ENCODE measurements around the gene MPPE1.
"Not testable (repeated sequence)": the region's sequence is repeated elsewhere in the genome, so short reads cannot be mapped to it uniquely, and the experiment has no call there.

The MPPE1 gene

GRCh38 chr18:11857177-11857887 is 50.8 kb downstream of the MPPE1 start:
- DNase-seq (ENCODE audit: low read depth) = peak; percentile 99

DNA sequence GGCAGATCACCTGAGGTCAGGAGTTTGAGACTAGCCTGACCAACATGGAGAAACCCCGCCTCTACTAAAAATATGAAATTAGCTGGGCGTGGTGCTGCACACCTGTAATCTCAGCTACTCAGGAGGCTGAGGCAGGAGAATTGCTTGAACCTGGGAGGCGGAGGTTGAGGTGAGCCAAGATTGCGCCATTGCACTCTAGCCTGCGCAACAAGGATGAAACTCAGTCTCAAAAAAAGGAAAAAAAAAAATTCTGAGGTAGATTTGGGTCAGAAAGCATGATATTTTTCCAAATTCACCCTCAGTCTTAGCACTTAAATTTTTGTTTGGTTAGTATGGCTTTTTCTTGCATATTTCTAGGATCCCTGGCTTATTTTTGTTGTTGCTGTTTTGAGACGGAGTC is 53.6 kb downstream of the MPPE1 start:
- not testable (repeated sequence) for DNase-seq (ENCODE audit: low read depth)

- peak; percentile 16 for DNase-seq (ENCODE audit: low read depth)
Observed at GRCh38 chr18:11851806-11852337, 56.2 kb downstream of the MPPE1 start.

DNA sequence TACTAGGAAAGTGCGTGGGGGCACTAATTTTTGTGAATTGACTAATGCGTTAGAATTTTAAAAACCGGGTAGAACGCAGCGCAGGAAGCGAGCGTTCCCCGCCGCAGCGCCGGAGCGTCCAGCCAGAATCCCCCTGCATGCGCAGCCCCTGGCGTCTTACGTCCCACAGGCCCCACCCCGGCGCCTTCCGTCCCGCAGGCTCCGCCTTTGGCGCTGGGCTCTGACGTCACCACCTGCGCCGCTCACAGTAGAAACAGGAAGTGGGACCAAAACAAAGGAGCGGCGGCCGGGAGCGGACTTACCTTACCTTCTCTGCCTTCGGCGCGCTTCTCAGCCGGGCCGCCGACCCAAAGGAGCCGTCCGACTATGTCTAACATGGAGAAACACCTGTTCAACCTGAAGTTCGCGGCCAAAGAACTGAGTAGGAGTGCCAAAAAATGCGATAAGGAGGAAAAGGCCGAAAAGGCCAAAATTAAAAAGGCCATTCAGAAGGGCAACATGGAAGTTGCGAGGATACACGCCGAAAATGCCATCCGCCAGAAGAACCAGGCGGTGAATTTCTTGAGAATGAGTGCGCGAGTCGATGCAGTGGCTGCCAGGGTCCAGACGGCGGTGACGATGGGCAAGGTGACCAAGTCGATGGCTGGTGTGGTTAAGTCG is 56.8 kb downstream of the MPPE1 start, which contains the start of gene CHMP1B:
Gene CHMP1B, plus strand, starts transcription at position 268 of the 660 bp plus-strand sequence. Its CDS starts 99 bp downstream, at position 367.
- DNase-seq (ENCODE audit: low read depth) = peak; percentile 94

DNA sequence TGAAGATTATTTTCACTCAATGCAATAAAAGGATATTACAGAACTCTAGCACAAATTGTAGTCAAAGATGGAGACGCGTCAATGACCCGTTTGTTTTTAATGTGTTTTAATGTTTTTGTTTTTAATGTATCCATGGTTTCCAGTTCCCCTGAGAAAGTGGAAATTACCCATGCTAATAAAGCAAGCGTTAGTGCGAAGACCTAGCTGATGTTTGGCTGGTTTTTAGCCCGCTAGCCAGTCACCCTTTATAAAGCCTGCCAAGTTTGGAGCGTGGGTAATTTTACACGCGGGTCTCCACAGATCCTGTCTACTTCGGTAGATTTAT is 57.3 kb downstream of the MPPE1 start:
- DNase-seq (ENCODE audit: low read depth) = peak; percentile 81

DNA sequence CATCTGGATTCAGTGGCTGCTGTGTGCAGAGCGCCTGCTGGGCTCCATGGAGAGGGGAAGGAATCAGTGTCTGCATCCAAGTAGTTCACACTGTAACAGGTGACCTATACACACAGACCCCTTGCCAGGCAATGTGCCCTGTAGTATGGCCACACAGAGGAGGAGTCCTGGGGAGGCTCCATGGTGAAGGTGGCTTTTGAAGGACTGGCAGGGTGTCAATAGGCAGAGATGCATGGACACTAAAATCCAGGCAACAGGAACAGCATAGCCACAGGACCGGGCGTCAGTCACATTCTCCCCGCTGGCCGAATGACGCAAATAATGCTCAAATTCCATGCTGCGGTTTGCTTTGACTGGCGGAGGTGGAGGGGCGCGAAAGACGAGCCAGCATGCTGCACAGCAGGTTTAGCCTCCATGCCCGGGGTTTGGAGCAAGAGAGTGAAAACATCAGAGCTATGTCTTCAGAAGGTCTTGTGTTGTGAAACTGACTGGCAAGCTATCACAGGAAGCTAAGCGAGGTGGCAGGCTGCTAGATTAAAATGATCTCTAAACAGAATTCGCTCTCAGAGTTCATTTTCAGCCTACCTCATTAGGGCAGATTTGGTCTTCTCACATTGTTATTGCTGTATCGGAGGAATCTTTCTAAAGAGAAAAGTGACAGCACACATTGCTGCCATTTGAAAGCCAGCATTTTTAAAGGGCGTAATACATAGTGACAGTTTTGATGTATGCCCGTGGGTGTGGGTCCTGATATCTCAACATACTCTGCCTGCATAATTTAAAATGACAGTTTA is 58.1 kb downstream of the MPPE1 start:
- peak; percentile 84 for DNase-seq (ENCODE audit: low read depth)

- no peak for DNase-seq (ENCODE audit: low read depth)
Observed at GRCh38 chr18:11849279-11849678, 58.8 kb downstream of the MPPE1 start.

DNA sequence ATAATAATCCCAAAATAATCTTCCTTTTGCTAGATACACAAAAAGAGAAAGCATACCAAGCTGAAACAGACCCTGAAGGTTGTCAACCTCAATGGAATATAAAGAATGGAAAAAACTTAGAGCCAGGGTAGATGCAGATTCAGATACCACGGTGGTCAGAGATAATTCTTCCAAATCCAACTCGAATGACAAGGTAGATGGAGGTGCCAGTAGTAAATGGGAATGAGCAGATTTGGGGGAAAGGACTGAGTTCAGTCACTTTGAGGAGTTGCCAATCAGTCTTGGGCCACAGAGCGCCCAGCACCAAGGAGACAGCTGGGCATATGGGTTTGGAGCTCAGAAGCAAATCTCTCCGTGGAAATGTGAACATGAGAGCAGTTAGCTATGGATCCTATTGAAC is 60.3 kb downstream of the MPPE1 start:
- DNase-seq (ENCODE audit: low read depth) = no peak

DNA sequence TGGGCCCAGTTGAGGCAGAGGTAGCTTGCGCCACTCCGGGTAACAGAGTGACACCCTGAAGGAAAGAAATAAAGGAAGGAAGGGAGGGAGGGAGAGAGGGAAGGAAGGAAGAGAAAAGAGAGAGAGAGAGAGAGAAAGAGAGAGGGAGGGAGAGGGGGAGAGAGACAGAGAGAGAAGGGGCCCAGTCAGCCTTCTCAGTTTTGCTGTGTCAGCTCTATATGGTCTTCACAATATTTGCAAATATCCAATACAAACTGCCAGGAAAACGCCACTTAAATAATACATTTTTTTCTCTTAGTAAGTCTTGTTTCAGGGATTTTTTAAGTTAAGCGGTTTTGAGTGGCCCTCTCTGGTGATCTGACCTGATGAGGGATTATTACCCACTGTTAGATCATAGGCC is 62.5 kb downstream of the MPPE1 start:
- DNase-seq (ENCODE audit: low read depth) = no peak

DNA sequence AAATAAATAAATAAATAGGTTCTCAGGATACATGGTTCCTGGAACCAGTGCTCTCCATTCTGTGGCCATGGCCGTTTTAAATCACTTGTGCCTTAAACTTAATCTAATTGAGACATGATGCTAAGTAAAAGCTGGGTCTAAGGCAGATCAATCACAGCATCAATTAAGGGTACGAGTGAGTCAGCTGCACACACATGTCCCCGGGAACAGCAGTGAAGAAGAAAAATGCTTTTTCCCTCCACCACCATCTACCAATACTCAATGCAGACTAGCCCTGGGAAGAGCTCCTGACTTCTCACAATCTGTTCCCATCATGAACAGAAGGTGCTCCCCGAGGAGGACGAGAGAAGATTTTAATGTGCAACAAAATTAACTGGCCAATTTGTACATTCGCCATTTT is 63.7 kb downstream of the MPPE1 start:
- no peak for DNase-seq (ENCODE audit: low read depth)

DNA sequence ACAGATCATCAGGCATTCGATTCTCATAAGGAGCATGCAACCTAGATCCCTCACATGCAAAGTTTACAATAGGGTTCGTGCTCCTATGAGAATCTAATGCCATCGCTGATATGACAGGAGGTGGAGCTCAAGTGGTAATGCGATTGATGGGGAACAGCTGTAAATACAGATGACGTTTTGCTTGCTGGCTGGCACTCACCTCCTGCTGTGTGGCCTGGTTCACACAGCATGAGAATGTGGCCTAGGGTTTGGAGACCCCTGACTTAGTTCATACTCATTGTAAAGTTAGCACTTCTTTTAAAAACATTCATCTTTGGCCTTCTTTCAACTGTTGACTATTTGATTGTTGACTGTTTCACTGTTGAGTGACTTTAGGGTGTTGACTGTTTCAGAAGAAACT is 65.6 kb downstream of the MPPE1 start:
- no peak for DNase-seq (ENCODE audit: low read depth)

GRCh38 chr18:11840493-11840892 is 67.6 kb downstream of the MPPE1 start:
- no peak for DNase-seq (ENCODE audit: low read depth)

DNA sequence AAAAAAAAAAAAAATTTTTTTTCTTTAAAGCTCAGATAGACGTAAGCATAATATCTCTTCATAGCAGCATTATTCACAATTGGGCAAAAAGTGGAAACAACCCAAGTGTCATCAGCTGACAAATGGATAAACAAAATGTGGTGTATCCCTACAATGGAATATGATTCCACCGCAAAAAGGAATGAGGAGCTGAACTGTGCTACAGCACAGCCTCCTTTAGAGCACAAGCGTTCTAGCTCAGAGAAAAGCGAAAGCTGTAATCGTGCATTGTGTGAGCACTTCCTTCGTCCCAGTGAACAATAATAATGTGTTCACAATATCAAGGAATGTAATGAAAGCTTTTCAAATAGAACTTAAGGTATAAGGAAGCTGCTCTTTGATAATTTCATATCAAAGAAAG is 68.6 kb downstream of the MPPE1 start:
- no peak for DNase-seq (ENCODE audit: low read depth)

DNA sequence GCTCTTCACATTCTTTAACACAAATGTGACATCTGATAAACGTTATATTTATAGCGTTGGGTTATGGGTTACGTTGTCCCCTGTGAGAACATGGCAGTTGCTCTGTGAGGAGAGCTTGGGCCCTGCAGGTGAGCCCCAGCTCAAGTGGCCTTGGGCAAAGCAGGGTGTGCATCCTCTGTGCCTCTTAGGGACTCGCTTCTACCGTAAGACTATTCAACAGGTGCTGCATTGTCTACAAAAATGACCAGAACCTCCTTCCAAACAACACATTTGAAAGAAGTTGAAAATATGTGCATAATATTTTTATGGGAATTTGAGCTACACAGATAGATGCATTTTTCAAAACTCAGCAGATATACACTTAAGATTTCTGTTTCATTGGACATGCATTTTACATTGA is 73.3 kb downstream of the MPPE1 start:
- DNase-seq (ENCODE audit: low read depth) = no peak

All from stromal cell of bone marrow (primary cell).